Adrenal gland (tissue), 12 donors: Measurements from ENCODE around the gene INPP4A. TPM values are rescaled to one million over a fixed set of nuclear protein-coding genes. Genes with fewer than 3 reads are reported as not detected.

Experiments used
- DNase-seq, 7 donors: peaks; one replicate each; pipeline ENCODE4 v3.0.0-alpha.2; 2019 to 2020
- H3K27ac ChIP-seq, 5 donors: fragments of 200-600 bp; sonication (generic) in 4 of 5; 1 replicate in 3 of 5; 2 replicates in 2 of 5; pipeline versions ENCODE4 v1.5.1 to v1.8.0; 2016 to 2020; ENCODE audit warnings: mild to moderate bottlenecking in 1 of 5
- H3K27me3 ChIP-seq: fragments of 200-600 bp; 2 replicates; pipeline ENCODE4 v1.8.0; 2021
- H3K36me3 ChIP-seq, 2 donors: fragments of 200-600 bp; replicated peaks in 1 of 2; 1 replicate in 1 of 2; 2 replicates in 1 of 2; pipeline versions ENCODE4 v1.5.1 to v1.8.0; 2018 to 2022
- H3K4me1 ChIP-seq, 2 donors: fragments of 200-600 bp; replicated peaks in 1 of 2; 1 replicate in 1 of 2; 2 replicates in 1 of 2; pipeline versions ENCODE4 v1.5.1 to v1.8.0; 2018 to 2021
- H3K4me3 ChIP-seq, 4 donors: fragments of 200-600 bp; sonication (generic) in 3 of 4; one replicate each; pipeline ENCODE4 v1.5.1; 2016 to 2018
- H3K9me3 ChIP-seq, 3 donors: fragments of 200-600 bp; sonication (generic) in 1 of 3; replicated peaks in 1 of 3; 1 replicate in 2 of 3; 2 replicates in 1 of 3; pipeline versions ENCODE4 v1.5.1 to v1.8.0; 2016 to 2021
- POLR2A ChIP-seq, 2 donors: fragments of 450-650 bp; IDR thresholded peaks; one replicate each; pipeline ENCODE4 v1.6.1; 2017; ENCODE audit warnings: antibody characterized with exemption in 2 of 2, mild to moderate bottlenecking in 2 of 2, moderate library complexity in 1 of 2
- WGBS, 4 donors: extraction: QIAGEN DNeasy Blood & Tissue Kit in 2 of 4; methylation state at CpG; one replicate each; pipeline versions ENCODE4 v1.1.5 to v1.1.7; 2013 to 2017; 5-methylcytosine and 5-hydroxymethylcytosine counted together
- intact Hi-C, 2 donors: fragments of 100-400 bp; cut with DNase I; formaldehyde crosslinking; loops; one replicate each; pipeline versions ENCODE4 v1.14.1 to v1.15.0; 2022 to 2023
- polyA plus RNA-seq, 3 donors: library from polyadenylated mRNA; stranded (reverse); fragments of 200-250 nt in 2 of 3; fragments of 350-450 nt in 1 of 3; fragmentation: Illumina TruSeq in 1 of 3; extraction: RNeasy Lipid Tissue Mini Kit (QIAGEN cat#74804) in 1 of 3; gene quantifications; one replicate each; pipeline ENCODE4 v1.2.3, GENCODE V29; 2013 to 2014
- total RNA-seq, 9 donors: library from RNA; depleted of rRNA in 4 of 9; stranded (reverse); fragments of >200 nt in 4 of 9; fragments of 120-200 nt in 1 of 9; fragmentation: NEBNext Ultra II Directional in 1 of 9; extraction: Animal tissue kit (Norgen Biotek cat#: 25700) in 1 of 9; gene quantifications; one replicate each; pipeline versions ENCODE4 v1.1.0 to v1.2.4, GENCODE V29; 2013 to 2023
- TF ChIP-seq, protein P1 (sequence below), 6 experiments: fragments of 450-650 bp in 4 of 6; fragments of 200-600 bp in 2 of 6; sonication (generic) in 1 of 6; IDR thresholded peaks; 1 replicate in 5 of 6; 2 replicates in 1 of 6; pipeline versions ENCODE4 v1.5.1 to v1.8.0; 2016 to 2021; ENCODE audit warnings: antibody characterized with exemption in 6 of 6, mild to moderate bottlenecking in 2 of 6, moderate library complexity in 1 of 6
- donor health status: healthy with polysubstance abuse.
- donor health status: Bipolar disorder and iron deficiency.
- donor health status: DM: yes; HTN: yes; CAD: no.
- donor health status: DM: no; HTN: no; CAD: no.
- donor health status: DM: no; HTN: no; CAD: no.
- donor health status: DM: yes; HTN: yes; CAD: no.

INPP4A gene
- total and polyA plus RNA-seq, 12 donors, result 8.8 to 40.5 (median 27.3) TPM

DNA sequence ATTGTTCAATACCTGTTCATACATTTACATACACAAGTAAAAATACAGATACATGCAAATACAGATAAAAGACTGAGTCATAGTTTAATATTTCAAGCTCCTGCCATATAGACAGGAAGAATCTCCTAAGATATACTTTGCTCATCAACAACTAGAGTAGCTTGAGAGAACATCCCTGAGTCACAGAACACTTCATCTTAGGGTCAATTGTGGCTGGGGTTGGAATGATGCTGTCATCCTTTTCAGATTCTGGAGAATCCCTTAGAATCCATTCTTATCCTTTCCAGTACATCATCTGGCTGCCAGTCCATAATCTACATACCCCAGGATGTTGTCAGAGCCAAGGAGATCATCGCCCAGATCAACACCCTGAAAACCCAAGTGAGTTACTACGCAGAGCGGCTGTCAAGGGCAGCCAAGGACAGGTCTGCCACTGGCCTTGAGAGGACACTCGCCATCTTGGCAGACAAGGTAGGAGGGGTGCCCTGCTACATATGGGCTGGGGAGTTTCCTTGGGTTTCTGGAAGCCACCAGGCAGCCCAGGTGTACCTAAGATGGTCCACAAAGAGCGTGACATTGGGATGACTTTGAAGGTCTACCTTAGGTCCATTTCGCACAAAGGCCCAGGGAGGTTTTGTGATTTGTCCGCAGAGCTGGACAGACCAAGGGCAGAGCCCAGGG lies 108.0 kb downstream of the INPP4A start:
- intact Hi-C loops, result no loop called here
- Histone ChIP-seq H3K27me3 (no peaks in the 10 kb centered on the region), H3K9me3 (no peaks in the 10 kb centered on the region), H3K4me1 (no peaks in the 10 kb centered on the region), H3K36me3 (peaks cover 0 to 46% of the 10 kb centered on the region in 2 donors), H3K27ac (no peak overlapping the region), H3K4me3 (no peak overlapping the region)
- DNase-seq, result peak in 1 of 7 donors; percentile 36
- TF ChIP-seq, protein P1, sequence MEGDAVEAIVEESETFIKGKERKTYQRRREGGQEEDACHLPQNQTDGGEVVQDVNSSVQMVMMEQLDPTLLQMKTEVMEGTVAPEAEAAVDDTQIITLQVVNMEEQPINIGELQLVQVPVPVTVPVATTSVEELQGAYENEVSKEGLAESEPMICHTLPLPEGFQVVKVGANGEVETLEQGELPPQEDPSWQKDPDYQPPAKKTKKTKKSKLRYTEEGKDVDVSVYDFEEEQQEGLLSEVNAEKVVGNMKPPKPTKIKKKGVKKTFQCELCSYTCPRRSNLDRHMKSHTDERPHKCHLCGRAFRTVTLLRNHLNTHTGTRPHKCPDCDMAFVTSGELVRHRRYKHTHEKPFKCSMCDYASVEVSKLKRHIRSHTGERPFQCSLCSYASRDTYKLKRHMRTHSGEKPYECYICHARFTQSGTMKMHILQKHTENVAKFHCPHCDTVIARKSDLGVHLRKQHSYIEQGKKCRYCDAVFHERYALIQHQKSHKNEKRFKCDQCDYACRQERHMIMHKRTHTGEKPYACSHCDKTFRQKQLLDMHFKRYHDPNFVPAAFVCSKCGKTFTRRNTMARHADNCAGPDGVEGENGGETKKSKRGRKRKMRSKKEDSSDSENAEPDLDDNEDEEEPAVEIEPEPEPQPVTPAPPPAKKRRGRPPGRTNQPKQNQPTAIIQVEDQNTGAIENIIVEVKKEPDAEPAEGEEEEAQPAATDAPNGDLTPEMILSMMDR (IDR thresholded peaks at IDR 0.05), result no peak
- no peak for TF ChIP-seq POLR2A (IDR thresholded peaks at IDR 0.05)
- 94 to 97% (median 95%) methylated on average over 4 to 7 of the region's 7 CpGs for WGBS, 4 donors

GRCh38 chr2:98554116-98554861 lies 109.6 kb downstream of the INPP4A start:
- no peak for DNase-seq
- Histone ChIP-seq H3K27ac (no peak overlapping the region), H3K36me3 (peaks cover 0 to 52% of the 10 kb centered on the region in 2 donors), H3K4me3 (no peak overlapping the region), H3K9me3 (no peaks in the 10 kb centered on the region), H3K4me1 (no peaks in the 10 kb centered on the region), H3K27me3 (no peaks in the 10 kb centered on the region)
- TF ChIP-seq, protein P1 (IDR thresholded peaks at IDR 0.05), result no peak
- TF ChIP-seq POLR2A (IDR thresholded peaks at IDR 0.05), result no peak
- WGBS, 4 donors, result 83 to 94% (median 94%) methylated on average over 1 to 10 of the region's 10 CpGs; no CpG with 5 or more reads in 1 of the 4 donors
- intact Hi-C loops, result no loop called here

- TF ChIP-seq, protein P1 (IDR thresholded peaks at IDR 0.05), result no peak
- no peak for TF ChIP-seq POLR2A (IDR thresholded peaks at IDR 0.05)
- H3K4me1 ChIP-seq, result peaks cover 10 to 13% of the 10 kb centered on the region in 2 donors
- intact Hi-C loops, result no loop called here
- no peak overlapping the region for H3K27ac ChIP-seq
- H3K27me3 ChIP-seq, result no peaks in the 10 kb centered on the region
- peak in 1 of 7 donors; percentile 3 for DNase-seq
- 95 to 98% (median 97%) methylated on average over 4 to 8 of the region's 8 CpGs for WGBS, 4 donors
- no peak overlapping the region for H3K4me3 ChIP-seq
- no peaks in the 10 kb centered on the region for H3K9me3 ChIP-seq
- H3K36me3 ChIP-seq, result peaks cover 0 to 53% of the 10 kb centered on the region in 2 donors
Observed at GRCh38 chr2:98555696-98556095, 111.0 kb downstream of the INPP4A start.

DNA sequence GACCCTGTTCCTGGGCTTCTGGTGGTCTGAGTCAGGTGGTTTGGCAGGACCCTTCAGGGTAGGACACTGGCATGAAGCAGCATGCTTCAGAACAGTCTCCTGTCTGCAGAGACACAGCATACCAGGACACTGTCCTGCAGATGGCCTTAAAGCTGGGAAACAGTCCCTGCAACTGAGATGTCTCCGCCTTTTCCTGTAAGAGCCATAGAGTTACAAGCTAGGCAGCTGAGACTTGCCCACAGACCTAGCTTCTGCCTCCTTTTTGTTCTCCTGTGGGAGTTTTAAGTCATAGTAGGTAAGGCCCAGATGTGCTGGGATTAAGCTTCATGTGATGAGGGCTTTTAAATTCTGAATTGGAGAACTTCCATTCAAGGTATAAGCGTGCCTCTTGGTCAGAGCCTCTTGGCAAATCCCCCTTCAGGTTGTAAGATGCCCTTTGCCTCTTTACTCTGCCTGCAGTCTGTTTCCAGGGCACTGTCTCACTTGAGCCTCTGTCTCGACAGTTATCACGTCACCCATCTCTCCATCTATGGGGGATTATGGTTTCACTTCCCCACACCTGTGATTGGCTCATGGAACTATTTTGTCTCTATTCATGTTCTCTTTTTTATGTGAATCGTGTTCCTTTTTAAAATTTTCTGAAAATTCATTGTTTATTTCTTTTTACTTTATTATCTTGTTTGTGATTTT lies 111.8 kb downstream of the INPP4A start:
- WGBS, 4 donors, result 82 to 91% (median 89%) methylated on average over 5 of the region's 5 CpGs
- no peak overlapping the region for H3K27ac ChIP-seq
- H3K27me3 ChIP-seq, result no peaks in the 10 kb centered on the region
- no peak overlapping the region for H3K4me3 ChIP-seq
- no peaks in the 10 kb centered on the region for H3K9me3 ChIP-seq
- TF ChIP-seq POLR2A (IDR thresholded peaks at IDR 0.05), result no peak
- TF ChIP-seq, protein P1 (IDR thresholded peaks at IDR 0.05), result no peak
- peaks cover 11 to 21% of the 10 kb centered on the region in 2 donors for H3K4me1 ChIP-seq
- intact Hi-C loops, result no loop called here
- DNase-seq, result no peak
- peaks cover 0 to 53% of the 10 kb centered on the region in 2 donors for H3K36me3 ChIP-seq
